GM21723 (cell line): ENCODE data around the gene ZNF487.
A peak's percentile ranks its signal among the peaks of the same experiment; 100 is the strongest.
"Not testable (repeated sequence)": the region's sequence is repeated elsewhere in the genome, so short reads cannot be mapped to it uniquely, and the experiment has no call there.

ENCODE experiments used
- ATAC-seq: cut with Tn5 transposase; IDR thresholded peaks from one replicate; pipeline ENCODE4 v1.9.1; 2021; ENCODE audit warnings: mild to moderate bottlenecking, moderate library complexity; ENCODE audit not compliant: unreplicated experiment

The ZNF487 gene

GRCh38 chr10:43403911-43404703 is 32.8 kb upstream of the ZNF487 start:
- no peak for ATAC-seq

- ATAC-seq: no peak
Observed at GRCh38 chr10:43404704-43405084, 32.2 kb upstream of the ZNF487 start.

- ATAC-seq: peak; percentile 17
Observed at GRCh38 chr10:43407148-43407575, 29.7 kb upstream of the ZNF487 start.

GRCh38 chr10:43407576-43408330 is 29.2 kb upstream of the ZNF487 start:
- ATAC-seq: peak; percentile 48

- ATAC-seq: peak; percentile 2
Observed at GRCh38 chr10:43408331-43408709, 28.6 kb upstream of the ZNF487 start.

GRCh38 chr10:43408710-43409384 is 28.1 kb upstream of the ZNF487 start, which contains the start of gene HNRNPF:
TSS of gene HNRNPF (minus strand) at chr10:43409186. CDS start at chr10:43387884, 21,302 bp downstream.
- peak; percentile 64 for ATAC-seq

- ATAC-seq: peak; percentile 1
Observed at GRCh38 chr10:43409385-43410109, 27.4 kb upstream of the ZNF487 start.

GRCh38 chr10:43410345-43410744 is 26.6 kb upstream of the ZNF487 start:
- no peak for ATAC-seq

GRCh38 chr10:43411536-43411935 is 25.4 kb upstream of the ZNF487 start:
- ATAC-seq: no peak

GRCh38 chr10:43415544-43415943 is 21.4 kb upstream of the ZNF487 start:
- no peak for ATAC-seq

- no peak for ATAC-seq
Observed at GRCh38 chr10:43417950-43418768, 18.8 kb upstream of the ZNF487 start.

- ATAC-seq: peak; percentile 20
Observed at GRCh38 chr10:43419997-43420368, 16.9 kb upstream of the ZNF487 start.

GRCh38 chr10:43420369-43421200 is 16.3 kb upstream of the ZNF487 start:
- ATAC-seq: peak; percentile 79

GRCh38 chr10:43421201-43421507 is 15.8 kb upstream of the ZNF487 start:
- no peak for ATAC-seq

- ATAC-seq: no peak
Observed at GRCh38 chr10:43421519-43421918, 15.4 kb upstream of the ZNF487 start.

GRCh38 chr10:43421944-43422343 is 15.0 kb upstream of the ZNF487 start:
- ATAC-seq: not testable (repeated sequence)

- no peak for ATAC-seq
Observed at GRCh38 chr10:43424416-43424815, 12.5 kb upstream of the ZNF487 start.

- not testable (repeated sequence) for ATAC-seq
Observed at GRCh38 chr10:43426476-43426875, 10.4 kb upstream of the ZNF487 start.

GRCh38 chr10:43427166-43427825 is 9.6 kb upstream of the ZNF487 start:
- ATAC-seq: peak; percentile 81
